ENCODE measurements around the gene IGSF3.
"Not testable (repeated sequence)": the region's sequence is repeated elsewhere in the genome, so short reads cannot be mapped to it uniquely, and the experiment has no call there.

Gene IGSF3

GRCh38 chr1:116593977-116594376, 73.6 kb downstream of the IGSF3 start:
- not testable (repeated sequence) for H2BK12ac ChIP-seq (ENCODE audit: low read length in 2 of 2); H2BK15ac ChIP-seq (ENCODE audit: low read depth, poor library complexity, severe bottlenecking); H3K9me3 ChIP-seq (ENCODE audit: control insufficient read depth, low read length); H4K91ac ChIP-seq (ENCODE audit: low read length); H3K4ac ChIP-seq (ENCODE audit: low read depth in 1 of 2, low read length in 2 of 2); H3K23ac ChIP-seq (ENCODE audit: low read length in 2 of 2); H3K4me2 ChIP-seq (ENCODE audit: low read length, poor library complexity, severe bottlenecking); H2BK5ac ChIP-seq (ENCODE audit: low read depth, low read length, poor library complexity, severe bottlenecking); H3K79me1 ChIP-seq (replicated peaks; ENCODE audit: low read length, poor library complexity, severe bottlenecking); H3K18ac ChIP-seq (ENCODE audit: low read depth in 1 of 2, low read length in 2 of 2); H3K36me3 ChIP-seq (ENCODE audit: control insufficient read depth in 1 of 2, insufficient read depth in 2 of 2, low read depth in 1 of 2, low read length in 2 of 2); H2AFZ ChIP-seq (ENCODE audit: low read depth, low read length); H3K14ac ChIP-seq (ENCODE audit: low read length in 2 of 2); H3K27me3 ChIP-seq (ENCODE audit: control insufficient read depth in 1 of 2, insufficient read depth in 1 of 2, low read length in 2 of 2); DNase-seq; H3K4me1 ChIP-seq (ENCODE audit: control insufficient read depth, insufficient read depth, low read depth, low read length); H3K4me3 ChIP-seq (ENCODE audit: insufficient read depth in 1 of 2, low read depth in 1 of 2, low read length in 2 of 2); H4K8ac ChIP-seq (ENCODE audit: low read length); H3K9ac ChIP-seq (ENCODE audit: low read length); H3K27ac ChIP-seq (ENCODE audit: low read length, poor library complexity, severe bottlenecking); H2AK5ac ChIP-seq (ENCODE audit: low read length, severe bottlenecking); H2BK120ac ChIP-seq (ENCODE audit: low read depth, low read length)
- 100% methylated on average over 1 of the region's 3 CpGs for WGBS

DNA sequence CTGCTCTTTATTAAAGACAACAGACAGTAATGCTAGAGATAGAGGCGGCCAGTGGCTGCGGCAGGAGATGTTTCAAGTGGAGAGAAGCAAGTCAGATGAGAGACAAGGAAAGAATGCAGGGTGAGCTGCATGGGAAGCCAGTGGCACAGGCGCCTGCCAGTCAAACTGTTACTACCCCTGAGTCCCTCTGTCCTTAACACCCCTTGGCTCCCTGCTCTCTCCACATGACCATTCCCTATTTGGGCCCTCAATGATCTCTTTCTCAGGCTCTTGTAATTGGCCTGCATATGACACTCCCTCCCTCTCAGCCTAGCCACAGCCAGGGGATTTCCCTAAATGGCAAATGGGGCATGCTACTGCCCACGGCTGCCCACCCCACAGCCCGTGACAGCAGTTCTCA, 74.1 kb downstream of the IGSF3 start:
- not testable (repeated sequence) for H3K9me3 ChIP-seq (ENCODE audit: control insufficient read depth, low read length); H2AFZ ChIP-seq (ENCODE audit: low read depth, low read length); H3K9ac ChIP-seq (ENCODE audit: low read length); H3K4me2 ChIP-seq (ENCODE audit: low read length, poor library complexity, severe bottlenecking); H4K8ac ChIP-seq (ENCODE audit: low read length); H2BK12ac ChIP-seq (ENCODE audit: low read length in 2 of 2); H3K27ac ChIP-seq (ENCODE audit: low read length, poor library complexity, severe bottlenecking); H2BK5ac ChIP-seq (ENCODE audit: low read depth, low read length, poor library complexity, severe bottlenecking); H2BK120ac ChIP-seq (ENCODE audit: low read depth, low read length); H3K4me3 ChIP-seq (ENCODE audit: insufficient read depth in 1 of 2, low read depth in 1 of 2, low read length in 2 of 2); H4K91ac ChIP-seq (ENCODE audit: low read length); H3K79me1 ChIP-seq (replicated peaks; ENCODE audit: low read length, poor library complexity, severe bottlenecking); DNase-seq; H2BK15ac ChIP-seq (ENCODE audit: low read depth, poor library complexity, severe bottlenecking); H3K18ac ChIP-seq (ENCODE audit: low read depth in 1 of 2, low read length in 2 of 2); H3K14ac ChIP-seq (ENCODE audit: low read length in 2 of 2); H3K4ac ChIP-seq (ENCODE audit: low read depth in 1 of 2, low read length in 2 of 2); H3K4me1 ChIP-seq (ENCODE audit: control insufficient read depth, insufficient read depth, low read depth, low read length); H2AK5ac ChIP-seq (ENCODE audit: low read length, severe bottlenecking); H3K36me3 ChIP-seq (ENCODE audit: control insufficient read depth in 1 of 2, insufficient read depth in 2 of 2, low read depth in 1 of 2, low read length in 2 of 2); H3K27me3 ChIP-seq (ENCODE audit: control insufficient read depth in 1 of 2, insufficient read depth in 1 of 2, low read length in 2 of 2); H3K23ac ChIP-seq (ENCODE audit: low read length in 2 of 2)
- WGBS: 83% methylated on average over 2 of the region's 5 CpGs

GRCh38 chr1:116591951-116592605, 75.5 kb downstream of the IGSF3 start:
- H2BK5ac ChIP-seq (ENCODE audit: low read depth, low read length, poor library complexity, severe bottlenecking); H2AFZ ChIP-seq (ENCODE audit: low read depth, low read length); H3K9ac ChIP-seq (ENCODE audit: low read length); H3K14ac ChIP-seq (ENCODE audit: low read length in 2 of 2); H2AK5ac ChIP-seq (ENCODE audit: low read length, severe bottlenecking); H3K4ac ChIP-seq (ENCODE audit: low read depth in 1 of 2, low read length in 2 of 2); H3K36me3 ChIP-seq (ENCODE audit: control insufficient read depth in 1 of 2, insufficient read depth in 2 of 2, low read depth in 1 of 2, low read length in 2 of 2); H2BK120ac ChIP-seq (ENCODE audit: low read depth, low read length); H2BK15ac ChIP-seq (ENCODE audit: low read depth, poor library complexity, severe bottlenecking); H4K8ac ChIP-seq (ENCODE audit: low read length); H3K27ac ChIP-seq (ENCODE audit: low read length, poor library complexity, severe bottlenecking); H3K9me3 ChIP-seq (ENCODE audit: control insufficient read depth, low read length); H3K27me3 ChIP-seq (ENCODE audit: control insufficient read depth in 1 of 2, insufficient read depth in 1 of 2, low read length in 2 of 2); H3K4me2 ChIP-seq (ENCODE audit: low read length, poor library complexity, severe bottlenecking); H2BK12ac ChIP-seq (ENCODE audit: low read length in 2 of 2); H4K91ac ChIP-seq (ENCODE audit: low read length); H3K79me1 ChIP-seq (replicated peaks; ENCODE audit: low read length, poor library complexity, severe bottlenecking); H3K23ac ChIP-seq (ENCODE audit: low read length in 2 of 2); H3K4me3 ChIP-seq (ENCODE audit: insufficient read depth in 1 of 2, low read depth in 1 of 2, low read length in 2 of 2); DNase-seq; H3K4me1 ChIP-seq (ENCODE audit: control insufficient read depth, insufficient read depth, low read depth, low read length); H3K18ac ChIP-seq (ENCODE audit: low read depth in 1 of 2, low read length in 2 of 2): not testable (repeated sequence)
- 67% methylated on average over 4 of the region's 7 CpGs for WGBS

GRCh38 chr1:116591006-116591950, 76.3 kb downstream of the IGSF3 start:
- not testable (repeated sequence) for H3K79me1 ChIP-seq (replicated peaks; ENCODE audit: low read length, poor library complexity, severe bottlenecking); H3K9me3 ChIP-seq (ENCODE audit: control insufficient read depth, low read length); H3K14ac ChIP-seq (ENCODE audit: low read length in 2 of 2); H3K4ac ChIP-seq (ENCODE audit: low read depth in 1 of 2, low read length in 2 of 2); H3K18ac ChIP-seq (ENCODE audit: low read depth in 1 of 2, low read length in 2 of 2); H2AK5ac ChIP-seq (ENCODE audit: low read length, severe bottlenecking); H2AFZ ChIP-seq (ENCODE audit: low read depth, low read length); H3K27ac ChIP-seq (ENCODE audit: low read length, poor library complexity, severe bottlenecking); H4K91ac ChIP-seq (ENCODE audit: low read length); H2BK12ac ChIP-seq (ENCODE audit: low read length in 2 of 2); H3K23ac ChIP-seq (ENCODE audit: low read length in 2 of 2); H2BK15ac ChIP-seq (ENCODE audit: low read depth, poor library complexity, severe bottlenecking); H4K8ac ChIP-seq (ENCODE audit: low read length); H2BK5ac ChIP-seq (ENCODE audit: low read depth, low read length, poor library complexity, severe bottlenecking); H2BK120ac ChIP-seq (ENCODE audit: low read depth, low read length); DNase-seq; H3K36me3 ChIP-seq (ENCODE audit: control insufficient read depth in 1 of 2, insufficient read depth in 2 of 2, low read depth in 1 of 2, low read length in 2 of 2); H3K4me2 ChIP-seq (ENCODE audit: low read length, poor library complexity, severe bottlenecking); H3K9ac ChIP-seq (ENCODE audit: low read length); H3K4me3 ChIP-seq (ENCODE audit: insufficient read depth in 1 of 2, low read depth in 1 of 2, low read length in 2 of 2); H3K27me3 ChIP-seq (ENCODE audit: control insufficient read depth in 1 of 2, insufficient read depth in 1 of 2, low read length in 2 of 2); H3K4me1 ChIP-seq (ENCODE audit: control insufficient read depth, insufficient read depth, low read depth, low read length)
- WGBS: no CpG with 5 or more reads among the region's 10 CpGs
